Occipital lobe (tissue), 2 donors: ENCODE data around the gene NCBP2L. TPM values are rescaled to one million over a fixed set of nuclear protein-coding genes. Genes with fewer than 3 reads are reported as not detected.
"Not testable (repeated sequence)": the region's sequence is repeated elsewhere in the genome, so short reads cannot be mapped to it uniquely, and the experiment has no call there.

Source experiments
- DNase-seq: peaks from one replicate; lab custom pipeline; 2025; lab: John Stamatoyannopoulos, UW
- total RNA-seq: library from RNA; depleted of rRNA; stranded (reverse); fragments of >200 nt; gene quantifications from one replicate; pipeline ENCODE4 v1.2.3, GENCODE V29; 2014

Gene NCBP2L
- total RNA-seq, 1 donor from 2014 or later = not detected

DNA sequence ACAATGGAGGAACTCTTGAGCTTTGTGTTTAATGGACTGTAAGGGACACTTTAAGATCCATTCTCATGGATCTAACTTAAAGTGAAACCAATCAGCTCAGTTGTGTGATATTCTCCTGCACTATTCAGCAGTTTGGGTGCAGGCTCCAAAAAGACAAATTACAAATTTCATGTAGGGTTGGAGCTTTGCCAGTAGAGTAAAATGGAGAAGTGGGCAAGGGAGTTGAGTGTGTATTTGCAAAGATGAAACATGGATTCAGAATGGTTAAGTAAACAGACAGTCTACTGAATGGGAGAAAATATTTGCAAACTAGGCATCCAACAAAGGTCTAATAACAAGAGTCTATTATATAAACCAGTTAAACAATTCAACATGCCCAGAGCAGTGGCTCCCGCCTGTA lies 26.9 kb downstream of the NCBP2L start:
- no peak for DNase-seq

- DNase-seq = no peak
These were observed 27.6 kb downstream of the NCBP2L start for GRCh38 chrX:107805179-107805578.

GRCh38 chrX:107810053-107810452 lies 32.5 kb downstream of the NCBP2L start:
- not testable (repeated sequence) for DNase-seq

GRCh38 chrX:107818900-107819521 lies 41.5 kb downstream of the NCBP2L start:
- no peak for DNase-seq

DNA sequence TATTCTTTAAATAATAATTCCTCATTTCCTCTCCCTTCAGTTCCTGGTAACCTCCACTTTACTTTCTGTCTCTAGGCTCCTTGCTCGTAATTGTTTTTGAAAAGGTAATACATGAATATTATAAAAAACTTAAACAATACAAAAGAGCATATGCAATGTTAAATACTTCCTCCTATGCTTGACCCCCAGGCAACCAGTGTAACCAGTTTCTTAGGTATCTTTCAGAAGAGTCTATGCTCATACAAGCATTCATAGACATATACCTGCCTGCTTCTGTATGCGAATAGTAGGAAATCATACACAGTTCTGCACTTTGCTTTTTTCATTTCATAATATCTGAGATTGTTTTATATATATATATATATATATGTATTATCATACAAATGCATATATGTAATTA lies 45.5 kb downstream of the NCBP2L start:
- no peak for DNase-seq

GRCh38 chrX:107823456-107823855 lies 45.9 kb downstream of the NCBP2L start:
- DNase-seq = no peak

DNA sequence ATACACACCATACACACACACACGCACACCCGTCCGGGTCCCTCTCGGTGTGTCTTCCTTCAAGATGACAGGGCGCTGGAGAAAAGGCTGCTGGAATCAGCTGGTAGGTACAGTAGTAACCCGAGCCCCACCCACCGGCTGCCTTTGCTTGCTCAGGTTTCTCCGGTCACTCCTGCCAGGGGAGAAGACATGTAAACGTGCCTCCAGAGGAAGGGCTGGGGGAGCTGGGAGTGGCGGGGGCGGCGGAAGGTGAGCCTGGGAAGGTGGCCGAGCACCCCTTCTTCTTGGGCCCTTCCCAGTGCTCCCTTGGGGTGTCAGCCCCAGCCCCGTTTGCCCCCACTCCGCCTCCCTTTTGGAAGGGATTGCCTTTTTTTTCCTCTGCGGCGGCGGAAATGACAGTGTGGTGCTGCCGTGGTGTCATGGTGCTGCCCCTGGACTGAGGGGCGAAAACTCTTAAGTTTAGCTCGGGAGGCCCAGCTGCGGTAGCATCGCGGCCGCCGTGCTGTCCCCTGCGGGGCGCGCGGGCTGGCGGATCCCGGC lies 48.2 kb downstream of the NCBP2L start, which contains the start of gene MID2:
Gene MID2, plus strand, starts transcription at position 169 of the 540 bp plus-strand sequence. CDS start 561 bp downstream, outside the sequence.
- peak; percentile 16 for DNase-seq

GRCh38 chrX:107826238-107827029 lies 48.9 kb downstream of the NCBP2L start:
- peak; percentile 9 for DNase-seq

DNA sequence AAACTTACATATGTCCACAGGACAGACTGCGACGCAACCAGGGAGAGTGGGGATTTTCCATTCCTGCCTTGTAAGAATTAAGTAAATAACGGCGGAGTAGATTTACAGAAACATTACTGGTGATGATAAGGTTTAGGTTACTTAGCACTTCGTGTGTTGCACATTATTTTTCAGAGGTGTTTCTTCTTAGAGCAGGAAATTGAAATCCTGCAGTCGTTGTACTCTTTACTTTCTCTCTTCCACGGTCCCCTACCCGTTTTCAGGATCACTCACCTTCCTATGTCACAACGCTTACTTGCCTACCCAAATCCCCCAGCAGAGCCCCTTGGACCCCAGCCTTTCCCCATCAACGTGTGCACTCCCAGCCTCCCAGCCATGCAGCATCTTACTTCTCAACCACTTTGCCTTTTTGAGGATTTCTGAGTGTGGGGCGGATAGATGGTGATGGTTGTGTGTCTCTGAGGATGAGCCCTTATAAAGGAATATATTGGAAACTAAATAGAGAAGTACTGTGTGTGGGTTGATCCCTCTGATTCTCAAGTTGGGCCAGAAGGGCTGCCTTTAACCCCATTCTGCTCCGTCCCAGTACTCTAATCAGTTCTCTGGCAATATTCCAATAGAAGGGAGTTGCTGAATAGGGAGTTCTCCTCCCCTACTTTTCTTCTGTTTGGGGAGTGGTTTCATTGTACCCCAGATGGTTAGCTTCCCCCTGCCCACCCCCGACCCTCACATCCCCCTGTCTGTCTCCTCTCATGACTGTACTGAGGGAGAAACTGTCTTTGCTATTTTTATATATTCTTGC lies 49.7 kb downstream of the NCBP2L start:
- no peak for DNase-seq

DNA sequence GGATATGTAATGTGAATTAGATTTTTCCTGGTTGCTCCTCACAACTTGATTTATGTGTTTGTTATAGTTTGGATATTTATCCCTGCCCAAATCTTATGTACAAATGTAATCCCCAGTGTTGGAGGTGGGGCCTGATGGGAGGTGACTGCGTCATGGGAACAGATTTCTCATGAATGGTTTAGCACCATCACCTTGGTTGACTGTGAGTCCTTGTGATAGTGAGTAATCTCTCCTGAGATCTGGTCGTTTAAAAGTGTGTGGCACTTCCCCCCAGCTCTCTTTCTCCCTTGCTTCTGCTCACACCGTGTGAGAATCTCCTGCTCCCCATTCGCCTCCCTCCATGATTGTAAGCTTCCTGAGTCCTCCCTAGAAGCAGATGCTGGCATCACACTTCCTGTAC lies 50.3 kb downstream of the NCBP2L start:
- DNase-seq = no peak

- no peak for DNase-seq
These were observed 52.3 kb downstream of the NCBP2L start for GRCh38 chrX:107829878-107830277.

- DNase-seq = no peak
These were observed 53.7 kb downstream of the NCBP2L start for GRCh38 chrX:107831071-107831730.

- no peak for DNase-seq
These were observed 57.0 kb downstream of the NCBP2L start for GRCh38 chrX:107834275-107835201.

GRCh38 chrX:107836958-107837357 lies 59.4 kb downstream of the NCBP2L start:
- DNase-seq = no peak

GRCh38 chrX:107840971-107841370 lies 63.4 kb downstream of the NCBP2L start:
- no peak for DNase-seq

DNA sequence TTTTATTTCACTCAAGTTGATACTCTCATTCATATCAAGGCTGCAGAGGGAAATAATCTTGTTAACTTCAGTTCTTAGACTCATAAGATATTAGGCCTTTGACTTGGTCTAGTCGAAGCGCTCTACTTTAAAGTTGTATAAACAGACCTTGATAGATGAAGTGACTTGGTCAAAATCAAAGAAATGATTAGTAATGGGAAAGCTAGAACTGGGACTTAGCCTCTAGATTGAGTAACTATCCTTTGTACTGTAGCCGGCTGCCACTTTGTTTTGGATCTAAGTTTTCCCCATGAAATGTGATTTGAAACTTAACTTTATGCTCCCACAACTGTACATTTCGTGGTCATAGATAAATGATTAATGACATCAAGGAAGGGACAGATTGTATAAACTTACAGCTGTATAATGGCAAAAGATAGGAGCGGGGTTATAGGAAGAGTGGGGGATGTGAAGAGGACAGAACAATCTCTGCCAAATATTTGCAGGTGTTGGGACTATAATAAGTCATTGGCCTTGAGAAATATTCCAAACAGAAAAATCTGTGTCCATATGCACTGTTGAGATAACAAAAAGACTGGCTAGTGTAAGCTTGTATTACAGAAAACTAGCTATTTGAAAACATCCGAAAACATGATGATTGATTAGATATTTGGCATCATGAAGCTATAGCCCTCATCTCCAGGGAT lies 65.3 kb downstream of the NCBP2L start:
- no peak for DNase-seq
